ENCODE results near the gene LYAR.

DNA sequence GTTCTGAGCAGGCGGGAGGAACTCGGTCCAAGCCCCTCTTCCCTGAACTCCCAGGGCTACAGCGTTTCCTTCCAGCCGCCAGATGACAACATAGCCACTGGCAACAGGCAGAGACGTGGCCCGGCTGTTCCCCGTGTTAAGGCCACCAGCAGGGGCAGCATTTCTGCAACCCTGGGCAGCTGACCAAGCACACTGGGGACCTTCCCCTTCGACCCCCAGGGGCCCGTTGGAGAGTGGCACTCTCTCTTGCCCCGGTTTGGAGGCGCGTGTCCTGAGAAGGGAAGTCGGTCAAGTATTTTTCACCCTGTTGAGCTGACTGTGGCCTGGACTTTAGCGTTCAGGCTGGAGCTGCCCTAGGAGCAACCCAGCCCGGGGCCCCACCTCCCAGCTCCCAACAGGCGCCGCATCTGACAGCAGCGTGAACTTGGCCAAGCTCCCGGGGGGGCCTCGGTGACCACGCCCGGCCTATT lies 37.7 kb upstream of the LYAR start:
- TF ChIP-seq, protein P1, sequence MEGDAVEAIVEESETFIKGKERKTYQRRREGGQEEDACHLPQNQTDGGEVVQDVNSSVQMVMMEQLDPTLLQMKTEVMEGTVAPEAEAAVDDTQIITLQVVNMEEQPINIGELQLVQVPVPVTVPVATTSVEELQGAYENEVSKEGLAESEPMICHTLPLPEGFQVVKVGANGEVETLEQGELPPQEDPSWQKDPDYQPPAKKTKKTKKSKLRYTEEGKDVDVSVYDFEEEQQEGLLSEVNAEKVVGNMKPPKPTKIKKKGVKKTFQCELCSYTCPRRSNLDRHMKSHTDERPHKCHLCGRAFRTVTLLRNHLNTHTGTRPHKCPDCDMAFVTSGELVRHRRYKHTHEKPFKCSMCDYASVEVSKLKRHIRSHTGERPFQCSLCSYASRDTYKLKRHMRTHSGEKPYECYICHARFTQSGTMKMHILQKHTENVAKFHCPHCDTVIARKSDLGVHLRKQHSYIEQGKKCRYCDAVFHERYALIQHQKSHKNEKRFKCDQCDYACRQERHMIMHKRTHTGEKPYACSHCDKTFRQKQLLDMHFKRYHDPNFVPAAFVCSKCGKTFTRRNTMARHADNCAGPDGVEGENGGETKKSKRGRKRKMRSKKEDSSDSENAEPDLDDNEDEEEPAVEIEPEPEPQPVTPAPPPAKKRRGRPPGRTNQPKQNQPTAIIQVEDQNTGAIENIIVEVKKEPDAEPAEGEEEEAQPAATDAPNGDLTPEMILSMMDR (IDR thresholded peaks at IDR 0.05), result no peak
- TF ChIP-seq POLR2A (IDR thresholded peaks at IDR 0.05), result no peak
